GM12875 (cell line): ENCODE measurements around the gene HEPH.
"Not testable (repeated sequence)": the region's sequence is repeated elsewhere in the genome, so short reads cannot be mapped to it uniquely, and the experiment has no call there.

Experiments
- H3K4me3 ChIP-seq: one replicate; pipeline ENCODE4 v1.5.1; 2011; ENCODE audit warnings: low read depth, low read length, control low read depth
- CTCF ChIP-seq: IDR thresholded peaks from 2 replicates; pipeline ENCODE4 v1.5.1; 2011; ENCODE audit warnings: low read depth, mild to moderate bottlenecking, control low read depth, inconsistent platforms, low read length, moderate library complexity, borderline replicate concordance; ENCODE audit not compliant: insufficient read depth

HEPH gene

GRCh38 chrX:66163849-66164411, at the start of gene HEPH:
Gene HEPH, plus strand, starts transcription at chrX:66164247. Its CDS starts 6,324 bp downstream, at chrX:66170571.
- no peak within 1 kb of the TSS for H3K4me3 ChIP-seq
- no peak for TF ChIP-seq CTCF

GRCh38 chrX:66118722-66119121, 45.3 kb upstream of the HEPH start:
- H3K4me3 ChIP-seq: not testable (repeated sequence)

- not testable (repeated sequence) for H3K4me3 ChIP-seq
Observed at GRCh38 chrX:66121354-66121753, 42.7 kb upstream of the HEPH start.

GRCh38 chrX:66126662-66127061, 37.4 kb upstream of the HEPH start:
- no peak overlapping the region for H3K4me3 ChIP-seq
- no peak for TF ChIP-seq CTCF

GRCh38 chrX:66130469-66130868, 33.6 kb upstream of the HEPH start:
- no peak overlapping the region for H3K4me3 ChIP-seq
- TF ChIP-seq CTCF: no peak

GRCh38 chrX:66135284-66135683, 28.8 kb upstream of the HEPH start:
- not testable (repeated sequence) for H3K4me3 ChIP-seq

- no peak overlapping the region for H3K4me3 ChIP-seq
- TF ChIP-seq CTCF: no peak
Observed at GRCh38 chrX:66142351-66142750, 21.7 kb upstream of the HEPH start.

GRCh38 chrX:66144258-66144657, 19.8 kb upstream of the HEPH start:
- no peak overlapping the region for H3K4me3 ChIP-seq
- TF ChIP-seq CTCF: no peak

GRCh38 chrX:66149519-66149918, 14.5 kb upstream of the HEPH start:
- no peak for TF ChIP-seq CTCF
- no peak overlapping the region for H3K4me3 ChIP-seq
